Measurements from ENCODE around the gene STARD3.

DNA sequence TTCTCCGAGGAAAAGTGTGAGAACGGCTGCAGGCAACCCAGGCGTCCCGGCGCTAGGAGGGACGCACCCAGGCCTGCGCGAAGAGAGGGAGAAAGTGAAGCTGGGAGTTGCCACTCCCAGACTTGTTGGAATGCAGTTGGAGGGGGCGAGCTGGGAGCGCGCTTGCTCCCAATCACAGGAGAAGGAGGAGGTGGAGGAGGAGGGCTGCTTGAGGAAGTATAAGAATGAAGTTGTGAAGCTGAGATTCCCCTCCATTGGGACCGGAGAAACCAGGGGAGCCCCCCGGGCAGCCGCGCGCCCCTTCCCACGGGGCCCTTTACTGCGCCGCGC, 62.8 kb downstream of the STARD3 start, which contains the start of gene ERBB2:
- TF ChIP-seq EP300 (IDR thresholded peaks at IDR 0.05) (no peak), POLR2AphosphoS5 (IDR thresholded peaks at IDR 0.05) (peak; percentile 58 to 88 (median 78)), POLR2A (IDR thresholded peaks at IDR 0.05) (peak; percentile 45 to 64)
- TF ChIP-seq, protein P1, sequence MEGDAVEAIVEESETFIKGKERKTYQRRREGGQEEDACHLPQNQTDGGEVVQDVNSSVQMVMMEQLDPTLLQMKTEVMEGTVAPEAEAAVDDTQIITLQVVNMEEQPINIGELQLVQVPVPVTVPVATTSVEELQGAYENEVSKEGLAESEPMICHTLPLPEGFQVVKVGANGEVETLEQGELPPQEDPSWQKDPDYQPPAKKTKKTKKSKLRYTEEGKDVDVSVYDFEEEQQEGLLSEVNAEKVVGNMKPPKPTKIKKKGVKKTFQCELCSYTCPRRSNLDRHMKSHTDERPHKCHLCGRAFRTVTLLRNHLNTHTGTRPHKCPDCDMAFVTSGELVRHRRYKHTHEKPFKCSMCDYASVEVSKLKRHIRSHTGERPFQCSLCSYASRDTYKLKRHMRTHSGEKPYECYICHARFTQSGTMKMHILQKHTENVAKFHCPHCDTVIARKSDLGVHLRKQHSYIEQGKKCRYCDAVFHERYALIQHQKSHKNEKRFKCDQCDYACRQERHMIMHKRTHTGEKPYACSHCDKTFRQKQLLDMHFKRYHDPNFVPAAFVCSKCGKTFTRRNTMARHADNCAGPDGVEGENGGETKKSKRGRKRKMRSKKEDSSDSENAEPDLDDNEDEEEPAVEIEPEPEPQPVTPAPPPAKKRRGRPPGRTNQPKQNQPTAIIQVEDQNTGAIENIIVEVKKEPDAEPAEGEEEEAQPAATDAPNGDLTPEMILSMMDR (IDR thresholded peaks at IDR 0.05): no peak

All from sigmoid colon (tissue), 4 donors.